ENCODE results near the gene GJB5. TPM values are rescaled to one million over a fixed set of nuclear protein-coding genes. Genes with fewer than 3 reads are reported as not detected.

Gene GJB5
- polyA plus RNA-seq, 1 of the 3 experiments (the other 2 are of a cell fraction), result not detected

DNA sequence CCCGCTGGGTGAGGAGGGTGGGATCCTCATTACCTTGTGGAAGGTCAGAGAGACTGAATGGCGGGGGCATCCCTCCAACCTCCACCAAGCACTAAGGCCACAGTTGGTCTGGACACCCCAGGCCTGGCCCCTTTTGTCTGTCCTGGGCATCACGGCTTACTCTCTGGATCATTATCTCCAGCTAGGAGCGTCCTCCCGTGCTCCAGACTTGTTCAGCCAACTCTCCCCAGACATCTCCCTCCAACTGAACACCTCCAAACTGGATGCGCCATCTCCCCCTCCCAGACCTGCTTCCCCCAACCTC is 7.3 kb upstream of the GJB5 start:
- Histone ChIP-seq H3K4me2 (no peak overlapping the region), H3F3A (replicated peaks; ENCODE audit: insufficient read depth) (no peaks in the 10 kb centered on the region), H3K9ac (no peak overlapping the region), H2AFZ (ENCODE audit: low read depth) (no peak overlapping the region), H3K79me2 (ENCODE audit: insufficient read depth) (no peaks in the 10 kb centered on the region), H3K9me2 (no peaks in the 10 kb centered on the region), H3K4me1 (ENCODE audit: control insufficient read depth in 1 of 2, insufficient read depth in 2 of 2, low read depth in 1 of 2, low read length in 1 of 2) (no peaks in the 10 kb centered on the region; a peak in 1 of 4 replicates), H3K9me3 (no peaks in the 10 kb centered on the region), H3K27ac (ENCODE audit: low read depth in 2 of 2, low read length in 1 of 2) (no peak overlapping the region), H4K20me1 (ENCODE audit: insufficient read depth) (no peaks in the 10 kb centered on the region), H3K27me3 (ENCODE audit: insufficient read depth) (no peaks in the 10 kb centered on the region), H3K4me3 (ENCODE audit: low read depth in 2 of 2, low read length in 1 of 2) (no peak overlapping the region), H3K36me3 (replicated peaks in 1 of 2; ENCODE audit: control insufficient read depth in 1 of 2, insufficient read depth in 2 of 2, low read length in 1 of 2) (no peaks in the 10 kb centered on the region)
- TF ChIP-seq, protein P1, sequence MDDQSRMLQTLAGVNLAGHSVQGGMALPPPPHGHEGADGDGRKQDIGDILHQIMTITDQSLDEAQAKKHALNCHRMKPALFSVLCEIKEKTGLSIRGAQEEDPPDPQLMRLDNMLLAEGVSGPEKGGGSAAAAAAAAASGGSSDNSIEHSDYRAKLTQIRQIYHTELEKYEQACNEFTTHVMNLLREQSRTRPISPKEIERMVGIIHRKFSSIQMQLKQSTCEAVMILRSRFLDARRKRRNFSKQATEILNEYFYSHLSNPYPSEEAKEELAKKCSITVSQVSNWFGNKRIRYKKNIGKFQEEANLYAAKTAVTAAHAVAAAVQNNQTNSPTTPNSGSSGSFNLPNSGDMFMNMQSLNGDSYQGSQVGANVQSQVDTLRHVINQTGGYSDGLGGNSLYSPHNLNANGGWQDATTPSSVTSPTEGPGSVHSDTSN (IDR thresholded peaks at IDR 0.05), result no peak
- TF ChIP-seq CHD2 (IDR thresholded peaks at IDR 0.05; ENCODE audit: low read length, partially characterized antibody), result no peak
- TF ChIP-seq JUND (IDR thresholded peaks at IDR 0.05), result no peak
- no peak for TF ChIP-seq RAD21 (IDR thresholded peaks at IDR 0.05; ENCODE audit: low read length)
- TF ChIP-seq FOXM1 (IDR thresholded peaks at IDR 0.05; ENCODE audit: low read depth), result no peak
- TF ChIP-seq, protein P2, sequence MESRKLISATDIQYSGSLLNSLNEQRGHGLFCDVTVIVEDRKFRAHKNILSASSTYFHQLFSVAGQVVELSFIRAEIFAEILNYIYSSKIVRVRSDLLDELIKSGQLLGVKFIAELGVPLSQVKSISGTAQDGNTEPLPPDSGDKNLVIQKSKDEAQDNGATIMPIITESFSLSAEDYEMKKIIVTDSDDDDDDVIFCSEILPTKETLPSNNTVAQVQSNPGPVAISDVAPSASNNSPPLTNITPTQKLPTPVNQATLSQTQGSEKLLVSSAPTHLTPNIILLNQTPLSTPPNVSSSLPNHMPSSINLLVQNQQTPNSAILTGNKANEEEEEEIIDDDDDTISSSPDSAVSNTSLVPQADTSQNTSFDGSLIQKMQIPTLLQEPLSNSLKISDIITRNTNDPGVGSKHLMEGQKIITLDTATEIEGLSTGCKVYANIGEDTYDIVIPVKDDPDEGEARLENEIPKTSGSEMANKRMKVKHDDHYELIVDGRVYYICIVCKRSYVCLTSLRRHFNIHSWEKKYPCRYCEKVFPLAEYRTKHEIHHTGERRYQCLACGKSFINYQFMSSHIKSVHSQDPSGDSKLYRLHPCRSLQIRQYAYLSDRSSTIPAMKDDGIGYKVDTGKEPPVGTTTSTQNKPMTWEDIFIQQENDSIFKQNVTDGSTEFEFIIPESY (IDR thresholded peaks at IDR 0.05; ENCODE audit: borderline replicate concordance, low read depth), result no peak
- no peak for TF ChIP-seq TAF1 (IDR thresholded peaks at IDR 0.05; ENCODE audit: borderline replicate concordance, low read depth, low read length)
- POLR2A ChIA-PET, result no interaction called here
- CTCF ChIA-PET, result interaction anchor here (0.7 to 1.2 kb wide), 2 partner anchors 105 to 1113 kb away, joined by 3 read pairs; no protein-coding TSS in a partner anchor
- 58% methylated on average over 6 of the region's 6 CpGs for WGBS (ENCODE audit: low lambda C conversion rate)
- no peak for DNase-seq

DNA sequence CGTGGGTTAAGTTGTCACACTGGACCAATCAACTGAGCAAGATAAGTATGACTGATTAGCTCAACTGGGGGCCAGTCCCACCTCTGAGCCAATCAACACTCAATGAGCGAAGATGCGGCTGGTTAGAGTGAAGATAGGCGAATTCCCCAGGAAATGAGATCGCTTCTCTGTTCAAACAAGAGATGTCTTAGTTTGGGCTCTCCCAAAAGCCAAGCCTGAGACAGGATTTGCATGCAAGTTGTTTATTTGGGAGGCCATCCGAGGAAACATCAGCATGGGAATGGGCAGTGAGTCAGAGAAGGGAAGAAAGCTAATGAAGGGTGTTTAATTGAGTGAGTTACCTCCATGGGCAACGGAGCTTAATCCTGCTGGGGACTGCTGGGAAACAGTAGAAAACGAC is 4.9 kb upstream of the GJB5 start:
- no peaks in the 10 kb centered on the region; a peak in 1 of 4 replicates for H3K4me1 ChIP-seq (ENCODE audit: control insufficient read depth in 1 of 2, insufficient read depth in 2 of 2, low read depth in 1 of 2, low read length in 1 of 2)
- H3K36me3 ChIP-seq (replicated peaks in 1 of 2; ENCODE audit: control insufficient read depth in 1 of 2, insufficient read depth in 2 of 2, low read length in 1 of 2), result no peaks in the 10 kb centered on the region
- ChIA-PET POLR2A (no interaction called here), CTCF (interaction anchor here (1.0 to 6.2 kb wide), 3 partner anchors 7 to 103 kb away, joined by 3 to 57 read pairs (median 7); no protein-coding TSS in a partner anchor)
- TF ChIP-seq SIN3A (IDR thresholded peaks at IDR 0.05; ENCODE audit: borderline replicate concordance, low read depth, low read length) (no peak), CHD2 (IDR thresholded peaks at IDR 0.05; ENCODE audit: low read length, partially characterized antibody) (no peak), EP300 (IDR thresholded peaks at IDR 0.05; ENCODE audit: borderline replicate concordance in 1 of 2, low read depth in 1 of 2, low read length in 1 of 2) (no peak), POLR2AphosphoS5 (IDR thresholded peaks at IDR 0.05; ENCODE audit: low read depth, low read length) (no peak), EZH2phosphoT487 (IDR thresholded peaks at IDR 0.05; ENCODE audit: borderline replicate concordance, low read depth) (no peak), SMC3 (IDR thresholded peaks at IDR 0.05; ENCODE audit: low read depth, low read length) (no peak)
- TF ChIP-seq, protein P3, sequence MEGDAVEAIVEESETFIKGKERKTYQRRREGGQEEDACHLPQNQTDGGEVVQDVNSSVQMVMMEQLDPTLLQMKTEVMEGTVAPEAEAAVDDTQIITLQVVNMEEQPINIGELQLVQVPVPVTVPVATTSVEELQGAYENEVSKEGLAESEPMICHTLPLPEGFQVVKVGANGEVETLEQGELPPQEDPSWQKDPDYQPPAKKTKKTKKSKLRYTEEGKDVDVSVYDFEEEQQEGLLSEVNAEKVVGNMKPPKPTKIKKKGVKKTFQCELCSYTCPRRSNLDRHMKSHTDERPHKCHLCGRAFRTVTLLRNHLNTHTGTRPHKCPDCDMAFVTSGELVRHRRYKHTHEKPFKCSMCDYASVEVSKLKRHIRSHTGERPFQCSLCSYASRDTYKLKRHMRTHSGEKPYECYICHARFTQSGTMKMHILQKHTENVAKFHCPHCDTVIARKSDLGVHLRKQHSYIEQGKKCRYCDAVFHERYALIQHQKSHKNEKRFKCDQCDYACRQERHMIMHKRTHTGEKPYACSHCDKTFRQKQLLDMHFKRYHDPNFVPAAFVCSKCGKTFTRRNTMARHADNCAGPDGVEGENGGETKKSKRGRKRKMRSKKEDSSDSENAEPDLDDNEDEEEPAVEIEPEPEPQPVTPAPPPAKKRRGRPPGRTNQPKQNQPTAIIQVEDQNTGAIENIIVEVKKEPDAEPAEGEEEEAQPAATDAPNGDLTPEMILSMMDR (IDR thresholded peaks at IDR 0.05), result no peak
- TF ChIP-seq, protein P4, sequence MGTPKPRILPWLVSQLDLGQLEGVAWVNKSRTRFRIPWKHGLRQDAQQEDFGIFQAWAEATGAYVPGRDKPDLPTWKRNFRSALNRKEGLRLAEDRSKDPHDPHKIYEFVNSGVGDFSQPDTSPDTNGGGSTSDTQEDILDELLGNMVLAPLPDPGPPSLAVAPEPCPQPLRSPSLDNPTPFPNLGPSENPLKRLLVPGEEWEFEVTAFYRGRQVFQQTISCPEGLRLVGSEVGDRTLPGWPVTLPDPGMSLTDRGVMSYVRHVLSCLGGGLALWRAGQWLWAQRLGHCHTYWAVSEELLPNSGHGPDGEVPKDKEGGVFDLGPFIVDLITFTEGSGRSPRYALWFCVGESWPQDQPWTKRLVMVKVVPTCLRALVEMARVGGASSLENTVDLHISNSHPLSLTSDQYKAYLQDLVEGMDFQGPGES (IDR thresholded peaks at IDR 0.05; ENCODE audit: low read depth, low read length), result no peak
- H3K9me3 ChIP-seq, result no peaks in the 10 kb centered on the region
- WGBS (ENCODE audit: low lambda C conversion rate), result 37% methylated on average over 8 of the region's 8 CpGs
- H3K79me2 ChIP-seq (ENCODE audit: insufficient read depth), result no peaks in the 10 kb centered on the region
- no peak overlapping the region for H2AFZ ChIP-seq (ENCODE audit: low read depth)
- H3K9me2 ChIP-seq, result no peaks in the 10 kb centered on the region
- H3K4me2 ChIP-seq, result no peak overlapping the region
- no peaks in the 10 kb centered on the region for H4K20me1 ChIP-seq (ENCODE audit: insufficient read depth)
- DNase-seq, result no peak
- H3K9ac ChIP-seq, result no peak overlapping the region
- H3K27ac ChIP-seq (ENCODE audit: low read depth in 2 of 2, low read length in 1 of 2), result no peak overlapping the region
- H3F3A ChIP-seq (replicated peaks; ENCODE audit: insufficient read depth), result no peaks in the 10 kb centered on the region
- no peak overlapping the region for H3K4me3 ChIP-seq (ENCODE audit: low read depth in 2 of 2, low read length in 1 of 2)
- no peaks in the 10 kb centered on the region for H3K27me3 ChIP-seq (ENCODE audit: insufficient read depth)

Measured in SK-N-SH (cell line).